Measurements from ENCODE around the gene GALNT1.

DNA sequence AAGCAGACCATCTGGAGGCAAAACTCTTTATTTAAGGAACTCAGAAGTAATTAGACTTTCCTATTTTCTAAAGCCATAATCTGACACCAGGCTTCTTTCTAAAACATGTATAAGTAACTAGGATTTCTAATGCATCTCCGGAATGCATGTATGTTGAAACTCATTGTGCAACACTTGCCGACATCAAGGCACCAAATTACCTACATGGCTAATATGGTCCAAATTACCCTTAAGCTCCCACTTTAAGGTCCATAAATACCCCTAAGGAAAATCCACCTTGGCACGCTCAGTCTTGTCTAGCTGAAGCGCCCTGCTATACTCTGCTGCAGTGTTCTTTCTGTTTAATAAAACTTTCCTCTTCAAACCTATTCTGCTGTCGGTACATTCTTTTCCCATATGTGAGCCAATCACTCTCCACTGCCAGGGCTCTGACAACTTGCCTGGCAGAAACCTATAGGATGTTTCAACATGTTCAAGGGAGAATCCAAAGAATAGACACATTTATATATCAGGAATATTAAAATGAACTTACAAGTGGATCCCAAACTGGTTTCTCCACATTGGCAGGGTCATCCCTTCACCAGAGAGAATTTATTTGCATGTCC, 171.9 kb downstream of the GALNT1 start:
- TF ChIP-seq POLR2A (IDR thresholded peaks at IDR 0.05): no peak
- no peak for TF ChIP-seq CTCF (IDR thresholded peaks at IDR 0.05)

Data from stomach (tissue), 4 donors.